CD4-positive, alpha-beta T cell treated with Interleukin-15 for 4 hours (primary cell): ENCODE results near the gene AKAP13.

Experiments used
- DNase-seq: peaks from one replicate; pipeline ENCODE4 v3.0.0-alpha.2; 2020; ENCODE audit warnings: low spot score

The AKAP13 gene

GRCh38 chr15:85667491-85668424, 287.4 kb downstream of the AKAP13 start:
- peak; percentile 94 for DNase-seq

GRCh38 chr15:85671156-85671555, 290.8 kb downstream of the AKAP13 start:
- no peak for DNase-seq

GRCh38 chr15:85672332-85673084, 292.1 kb downstream of the AKAP13 start:
- DNase-seq: no peak

DNA sequence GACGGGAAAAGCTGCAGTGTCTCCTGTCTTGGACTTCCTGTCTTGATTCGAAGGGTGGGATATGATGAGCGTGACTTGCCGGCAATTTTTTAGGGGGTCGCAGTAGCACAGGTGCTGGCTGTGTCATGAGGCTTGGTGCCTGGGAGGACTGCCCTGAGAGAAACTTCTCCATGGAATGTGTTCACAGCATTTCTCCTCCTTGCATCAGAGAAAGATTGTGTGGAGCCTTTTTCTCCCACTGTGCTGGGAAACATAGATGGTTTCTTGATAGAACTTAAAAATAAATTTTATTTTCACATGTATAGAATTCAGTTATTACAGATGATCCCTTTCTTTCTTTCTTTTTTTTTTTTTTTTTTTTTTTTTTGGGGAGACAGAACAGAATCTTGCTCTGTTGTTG, 292.9 kb downstream of the AKAP13 start:
- no peak for DNase-seq

GRCh38 chr15:85676342-85677098, 296.1 kb downstream of the AKAP13 start:
- no peak for DNase-seq

DNA sequence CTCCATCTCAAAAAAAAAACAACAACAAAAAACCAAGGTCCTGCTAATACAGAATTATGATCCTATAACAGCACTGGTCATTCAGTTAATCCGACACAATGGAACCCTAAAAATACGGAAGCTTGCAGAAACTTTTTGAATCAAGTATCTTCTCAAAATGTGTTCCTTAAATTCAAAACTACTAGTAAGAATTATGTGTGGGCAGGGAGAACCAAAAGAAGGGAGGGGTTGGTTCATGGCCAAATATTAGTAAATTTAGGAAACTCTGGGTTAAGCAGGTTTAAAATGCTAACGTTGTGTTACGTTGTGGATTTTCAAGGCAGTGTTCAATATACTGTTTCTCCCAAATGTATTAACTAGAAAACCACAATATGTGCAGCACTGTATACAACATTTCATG, 298.8 kb downstream of the AKAP13 start:
- no peak for DNase-seq

DNA sequence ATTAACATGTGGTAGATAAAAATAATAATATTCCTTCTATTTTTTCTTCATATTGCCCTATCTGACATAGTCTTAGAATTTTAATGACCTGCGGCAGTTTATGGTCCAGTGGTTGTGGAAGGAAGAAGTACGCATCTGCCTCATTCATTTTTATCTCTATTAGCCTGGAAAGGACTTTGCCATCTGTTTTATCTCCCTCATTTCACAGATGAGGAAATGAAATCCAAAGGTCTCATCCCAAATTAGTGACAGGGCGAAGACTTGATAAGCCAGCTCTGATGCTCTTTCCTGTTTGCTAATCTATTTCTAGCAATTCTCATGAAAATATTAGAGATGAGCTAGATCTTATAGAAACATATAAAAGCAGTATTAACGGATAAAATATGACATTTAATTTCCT, 301.0 kb downstream of the AKAP13 start:
- no peak for DNase-seq

DNA sequence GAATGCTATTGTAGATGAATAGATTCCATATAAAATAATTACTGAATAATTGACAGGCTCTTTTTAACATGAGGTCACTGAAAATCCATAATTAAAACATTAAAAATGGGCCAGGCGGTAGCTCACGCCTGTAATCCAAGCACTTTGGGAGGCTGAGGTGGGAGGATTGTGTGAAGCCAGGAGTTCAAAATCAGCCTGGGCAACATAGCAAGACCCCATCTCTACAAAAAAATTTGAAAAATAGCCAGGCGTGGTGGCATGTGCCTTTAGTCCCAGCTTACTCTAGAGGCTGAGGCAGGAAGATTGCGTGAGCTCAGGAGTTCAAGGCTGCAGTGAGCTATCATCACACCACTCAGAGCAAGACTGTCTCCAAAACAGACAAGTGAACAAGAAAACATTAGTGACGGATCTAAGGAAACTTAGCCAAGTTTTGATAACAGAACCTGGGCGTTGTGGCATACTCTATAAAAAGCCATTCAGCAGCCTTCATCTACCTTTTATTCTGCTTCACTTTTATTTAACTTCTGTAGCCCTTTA, 303.8 kb downstream of the AKAP13 start:
- DNase-seq: no peak

GRCh38 chr15:85685356-85685755, 305.0 kb downstream of the AKAP13 start:
- DNase-seq: no peak

GRCh38 chr15:85687329-85687728, 306.9 kb downstream of the AKAP13 start:
- no peak for DNase-seq

GRCh38 chr15:85688711-85689110, 308.3 kb downstream of the AKAP13 start:
- peak; percentile 42 for DNase-seq

DNA sequence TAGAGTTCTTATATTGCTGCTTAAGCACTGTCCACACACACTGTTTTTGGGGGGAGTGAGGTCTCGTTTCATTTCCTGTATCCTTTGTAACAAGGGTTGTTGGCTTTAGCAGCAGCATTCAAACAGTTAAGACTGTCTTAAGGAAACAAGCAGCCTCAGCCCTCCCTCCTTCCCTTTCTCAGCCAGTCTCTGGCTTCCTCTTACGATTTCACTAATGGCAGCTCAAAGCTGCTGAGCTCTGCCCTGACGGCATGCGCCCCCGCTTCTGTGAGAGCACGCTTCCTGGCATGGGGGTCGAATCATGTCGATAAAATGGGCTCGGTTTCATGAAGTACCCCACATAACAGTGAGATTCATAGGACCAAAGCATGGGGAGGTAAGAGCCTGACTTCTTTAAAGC, 309.3 kb downstream of the AKAP13 start:
- DNase-seq: peak; percentile 82

- DNase-seq: peak; percentile 72
Measured at GRCh38 chr15:85690561-85691231, 310.3 kb downstream of the AKAP13 start.

- peak; percentile 55 for DNase-seq
Measured at GRCh38 chr15:85691350-85692240, 311.2 kb downstream of the AKAP13 start.

DNA sequence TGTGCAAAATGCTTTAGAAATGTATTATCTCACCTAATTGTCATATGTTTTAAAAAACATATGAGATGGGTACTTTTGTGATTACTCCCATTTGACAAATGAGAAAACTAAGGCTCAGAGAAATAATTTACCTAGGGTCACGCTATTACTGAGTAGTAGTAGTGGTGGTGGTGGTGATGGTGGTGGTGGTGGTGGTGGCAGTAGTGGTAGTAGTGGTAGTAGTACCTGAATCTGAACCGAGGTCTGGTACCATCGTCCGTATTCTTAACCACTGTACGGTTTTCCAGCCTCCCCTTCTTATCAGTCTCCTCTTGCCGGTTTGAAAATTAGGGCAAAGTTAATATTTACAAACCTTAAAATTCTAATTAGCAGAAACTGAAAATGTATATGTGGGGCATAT, 311.9 kb downstream of the AKAP13 start:
- no peak for DNase-seq

DNA sequence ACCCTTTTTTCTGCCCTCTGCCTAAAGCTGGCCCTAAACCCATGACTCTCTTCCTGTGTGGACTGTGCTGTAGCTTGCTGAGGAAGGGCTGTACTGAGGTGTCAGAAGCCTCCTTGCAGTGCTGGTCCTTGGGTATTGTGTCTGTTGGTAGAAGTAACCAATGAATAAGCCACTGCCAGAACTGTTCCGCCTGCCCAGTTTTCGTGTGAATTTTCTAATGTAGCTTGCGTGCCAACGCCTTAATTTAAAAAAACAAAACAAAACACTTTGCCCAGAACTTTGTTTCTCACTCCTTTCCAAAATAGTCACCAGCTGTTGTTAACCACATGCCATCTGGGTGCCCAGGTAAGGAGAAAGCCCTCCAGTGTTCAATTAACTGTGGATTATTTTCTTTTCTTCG, 312.5 kb downstream of the AKAP13 start:
- peak; percentile 82 for DNase-seq

DNA sequence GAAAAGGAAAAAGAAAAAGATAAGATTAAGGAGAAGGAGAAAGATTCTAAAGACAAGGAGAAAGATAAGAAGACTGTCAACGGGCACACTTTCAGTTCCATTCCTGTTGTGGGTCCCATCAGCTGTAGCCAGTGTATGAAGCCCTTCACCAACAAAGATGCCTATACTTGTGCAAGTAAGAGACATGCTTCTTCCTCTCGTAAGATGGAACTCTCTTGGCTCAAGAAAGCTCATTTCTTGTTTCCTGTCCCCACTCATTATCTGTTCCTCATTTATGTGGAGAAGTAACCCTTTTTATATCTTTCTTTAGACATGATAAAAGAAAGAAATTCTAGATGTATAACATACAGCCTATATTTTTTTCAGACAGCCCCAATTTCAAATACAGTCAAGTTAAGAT, 312.9 kb downstream of the AKAP13 start:
- no peak for DNase-seq

DNA sequence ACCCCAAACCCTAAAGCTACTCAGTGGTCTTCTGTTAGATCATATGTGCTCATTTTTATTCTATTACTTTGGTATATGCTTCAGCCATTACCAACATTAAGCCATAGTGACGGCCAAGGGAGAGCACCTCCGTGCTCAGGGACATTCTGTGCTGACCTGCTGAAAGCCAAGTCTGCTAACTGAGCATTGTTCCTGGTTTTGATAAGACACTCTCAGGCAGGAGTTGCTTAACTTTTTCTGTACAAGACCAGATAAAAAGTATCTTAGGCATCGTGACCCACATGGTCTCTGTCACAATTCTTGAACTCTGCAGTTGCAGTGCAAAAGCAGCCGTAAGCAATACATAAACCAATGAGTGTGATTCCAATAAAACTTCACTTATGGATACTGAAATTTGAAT, 313.7 kb downstream of the AKAP13 start:
- DNase-seq: no peak

- no peak for DNase-seq
Measured at GRCh38 chr15:85700767-85701166, 320.4 kb downstream of the AKAP13 start.

DNA sequence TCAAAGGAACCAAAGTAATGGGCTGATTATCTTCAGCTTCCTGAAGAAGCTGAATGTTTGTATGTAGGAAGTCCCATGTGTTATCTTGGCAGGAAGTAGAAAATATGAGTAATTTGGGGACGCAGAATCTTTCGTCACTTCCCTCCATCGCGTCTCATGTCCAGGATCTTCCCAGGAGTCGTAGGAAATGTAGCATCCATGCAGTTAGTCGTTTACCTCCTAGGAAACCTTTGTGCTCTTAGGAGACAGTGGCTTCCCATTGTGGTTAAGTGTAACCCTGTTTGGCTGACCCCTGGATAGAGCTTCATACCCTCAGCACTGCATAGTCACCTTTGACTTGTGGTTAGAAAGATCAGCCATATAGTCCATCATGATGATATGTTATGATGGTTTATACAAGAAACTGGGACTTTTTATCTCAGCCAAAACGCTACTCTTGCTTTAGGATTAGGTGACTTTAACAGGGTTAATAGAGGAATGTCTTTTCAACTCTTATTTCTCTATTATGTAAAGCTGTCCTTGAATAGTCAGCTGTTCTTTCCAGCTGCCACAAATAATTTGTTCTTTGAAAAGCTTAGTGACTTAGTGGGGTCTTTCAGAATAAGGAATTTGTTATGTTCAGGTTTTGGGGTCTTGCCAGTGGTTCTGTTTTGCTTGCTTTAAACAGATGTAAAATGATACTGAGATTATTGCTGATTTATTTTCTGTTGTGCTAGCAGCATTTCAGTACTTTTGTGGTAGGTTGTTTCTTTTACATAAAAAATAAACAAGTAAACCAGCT, 322.1 kb downstream of the AKAP13 start:
- DNase-seq: peak; percentile 60
